ENCODE measurements around the gene KCNJ6.

The KCNJ6 gene

GRCh38 chr21:37905291-37905690 lies 11.0 kb downstream of the KCNJ6 start:
- ChIA-PET CTCF (no interaction called here), POLR2A (no interaction called here)
- DNase-seq (ENCODE audit: extremely low spot score), result no peak
- TF ChIP-seq FOXK2 (IDR thresholded peaks at IDR 0.05) (no peak), SUZ12 (IDR thresholded peaks at IDR 0.05) (no peak), NFRKB (IDR thresholded peaks at IDR 0.05) (no peak), ARNT (IDR thresholded peaks at IDR 0.05) (no peak), ELF4 (IDR thresholded peaks at IDR 0.05) (peak; percentile 72), CTBP1 (IDR thresholded peaks at IDR 0.05; ENCODE audit: borderline replicate concordance) (no peak), HDGF (IDR thresholded peaks at IDR 0.05; ENCODE audit: borderline replicate concordance) (no peak), LEF1 (IDR thresholded peaks at IDR 0.05; ENCODE audit: borderline replicate concordance) (no peak)

GRCh38 chr21:37904856-37905255 lies 11.4 kb downstream of the KCNJ6 start:
- CTCF ChIA-PET, result no interaction called here
- POLR2A ChIA-PET, result no interaction called here
- DNase-seq (ENCODE audit: extremely low spot score), result no peak
- TF ChIP-seq SUZ12 (IDR thresholded peaks at IDR 0.05) (no peak), FOXK2 (IDR thresholded peaks at IDR 0.05) (no peak), ZNF384 (IDR thresholded peaks at IDR 0.05) (no peak), NFRKB (IDR thresholded peaks at IDR 0.05) (no peak), FOXM1 (IDR thresholded peaks at IDR 0.05; ENCODE audit: borderline replicate concordance) (no peak), FOXA1 (IDR thresholded peaks at IDR 0.05) (no peak), CTBP1 (IDR thresholded peaks at IDR 0.05; ENCODE audit: borderline replicate concordance) (no peak), LEF1 (IDR thresholded peaks at IDR 0.05; ENCODE audit: borderline replicate concordance) (no peak), SP1 (IDR thresholded peaks at IDR 0.05) (no peak), TARDBP (IDR thresholded peaks at IDR 0.05) (no peak), ELF4 (IDR thresholded peaks at IDR 0.05) (no peak), L3MBTL2 (conservative IDR thresholded peaks at IDR 0.05) (no peak), HDGF (IDR thresholded peaks at IDR 0.05; ENCODE audit: borderline replicate concordance) (no peak)

GRCh38 chr21:37903396-37903795 lies 12.9 kb downstream of the KCNJ6 start:
- no peak for DNase-seq (ENCODE audit: extremely low spot score)
- POLR2A ChIA-PET, result no interaction called here
- no peak for TF ChIP-seq PKNOX1 (IDR thresholded peaks at IDR 0.05)
- TF ChIP-seq ZNF384 (IDR thresholded peaks at IDR 0.05), result no peak
- no peak for TF ChIP-seq CTBP1 (IDR thresholded peaks at IDR 0.05; ENCODE audit: borderline replicate concordance)
- no peak for TF ChIP-seq LEF1 (IDR thresholded peaks at IDR 0.05; ENCODE audit: borderline replicate concordance)
- TF ChIP-seq ARNT (IDR thresholded peaks at IDR 0.05), result no peak
- TF ChIP-seq SUZ12 (IDR thresholded peaks at IDR 0.05), result no peak
- no peak for TF ChIP-seq NFRKB (IDR thresholded peaks at IDR 0.05)
- no peak for TF ChIP-seq FOXM1 (IDR thresholded peaks at IDR 0.05; ENCODE audit: borderline replicate concordance)
- no peak for TF ChIP-seq SP1 (IDR thresholded peaks at IDR 0.05)
- no peak for TF ChIP-seq L3MBTL2 (conservative IDR thresholded peaks at IDR 0.05)
- no peak for TF ChIP-seq BHLHE40 (IDR thresholded peaks at IDR 0.05; ENCODE audit: borderline replicate concordance)
- no peak for TF ChIP-seq HDGF (IDR thresholded peaks at IDR 0.05; ENCODE audit: borderline replicate concordance)
- no peak for TF ChIP-seq TARDBP (IDR thresholded peaks at IDR 0.05)
- no peak for TF ChIP-seq ELF4 (IDR thresholded peaks at IDR 0.05)
- TF ChIP-seq FOXA1 (IDR thresholded peaks at IDR 0.05), result no peak
- no peak for TF ChIP-seq FOXK2 (IDR thresholded peaks at IDR 0.05)
- CTCF ChIA-PET, result no interaction called here

GRCh38 chr21:37899146-37899545 lies 17.1 kb downstream of the KCNJ6 start:
- TF ChIP-seq FOXM1 (IDR thresholded peaks at IDR 0.05; ENCODE audit: borderline replicate concordance) (no peak), PKNOX1 (IDR thresholded peaks at IDR 0.05) (no peak), SP1 (IDR thresholded peaks at IDR 0.05) (no peak), ARNT (IDR thresholded peaks at IDR 0.05) (no peak), FOXA1 (IDR thresholded peaks at IDR 0.05) (no peak), NFRKB (IDR thresholded peaks at IDR 0.05) (no peak), BHLHE40 (IDR thresholded peaks at IDR 0.05; ENCODE audit: borderline replicate concordance) (no peak), CTBP1 (IDR thresholded peaks at IDR 0.05; ENCODE audit: borderline replicate concordance) (no peak), ELF4 (IDR thresholded peaks at IDR 0.05) (no peak), FOXK2 (IDR thresholded peaks at IDR 0.05) (no peak), HDGF (IDR thresholded peaks at IDR 0.05; ENCODE audit: borderline replicate concordance) (no peak), ZNF384 (IDR thresholded peaks at IDR 0.05) (no peak)
- POLR2A ChIA-PET, result no interaction called here
- CTCF ChIA-PET, result no interaction called here
- DNase-seq (ENCODE audit: extremely low spot score), result no peak

- CTCF ChIA-PET, result no interaction called here
- no peak for DNase-seq (ENCODE audit: extremely low spot score)
- POLR2A ChIA-PET, result no interaction called here
- TF ChIP-seq BHLHE40 (IDR thresholded peaks at IDR 0.05; ENCODE audit: borderline replicate concordance), result no peak
- TF ChIP-seq ELF4 (IDR thresholded peaks at IDR 0.05), result no peak
- no peak for TF ChIP-seq FOXA1 (IDR thresholded peaks at IDR 0.05)
- no peak for TF ChIP-seq HDGF (IDR thresholded peaks at IDR 0.05; ENCODE audit: borderline replicate concordance)
- no peak for TF ChIP-seq L3MBTL2 (conservative IDR thresholded peaks at IDR 0.05)
- TF ChIP-seq ZNF384 (IDR thresholded peaks at IDR 0.05), result no peak
- TF ChIP-seq FOXK2 (IDR thresholded peaks at IDR 0.05), result no peak
- no peak for TF ChIP-seq TARDBP (IDR thresholded peaks at IDR 0.05)
- TF ChIP-seq CTBP1 (IDR thresholded peaks at IDR 0.05; ENCODE audit: borderline replicate concordance), result no peak
- no peak for TF ChIP-seq FOXM1 (IDR thresholded peaks at IDR 0.05; ENCODE audit: borderline replicate concordance)
- TF ChIP-seq ARNT (IDR thresholded peaks at IDR 0.05), result no peak
- TF ChIP-seq NFRKB (IDR thresholded peaks at IDR 0.05), result no peak
- no peak for TF ChIP-seq SUZ12 (IDR thresholded peaks at IDR 0.05)
- TF ChIP-seq PKNOX1 (IDR thresholded peaks at IDR 0.05), result no peak
- no peak for TF ChIP-seq LEF1 (IDR thresholded peaks at IDR 0.05; ENCODE audit: borderline replicate concordance)
These were observed 19.5 kb downstream of the KCNJ6 start for GRCh38 chr21:37896788-37897187.

GRCh38 chr21:37891972-37892371 lies 24.3 kb downstream of the KCNJ6 start:
- TF ChIP-seq ARNT (IDR thresholded peaks at IDR 0.05) (no peak), PKNOX1 (IDR thresholded peaks at IDR 0.05) (no peak), NFRKB (IDR thresholded peaks at IDR 0.05) (no peak)
- no peak for DNase-seq (ENCODE audit: extremely low spot score)
- ChIA-PET CTCF (no interaction called here), POLR2A (no interaction called here)

Measured in HEK293T (cell line).